IMR-90 (cell line): ENCODE measurements around the gene BOD1. TPM values are rescaled to one million over a fixed set of nuclear protein-coding genes. Genes with fewer than 3 reads are reported as not detected.

Source experiments
- ATAC-seq: fragments of 200-7000 bp; cut with Tn5 transposase; 2 replicates; pipeline ENCODE4 v1.9.1; 2020; ENCODE audit warnings: low read depth, mild to moderate bottlenecking, moderate library complexity
- BruUV-seq: library from RNA; stranded (reverse); fragments of 400-500 nt; replicated peaks from 2 replicates; lab custom pipeline; 2021; lab: Mats Ljungman, UMichigan
- CTCF ChIA-PET: fragments of 300-600 bp; formaldehyde crosslinking; extraction: SDS; loops from one replicate; lab custom pipeline; 2021; ENCODE audit warnings: antibody characterized with exemption; lab: Yijun Ruan, JAX
- POLR2A ChIA-PET: fragments of 300-600 bp; sonication (Branson Sonifier 250); formaldehyde crosslinking; loops from one replicate; lab custom pipeline; 2022; ENCODE audit warnings: antibody characterized with exemption; ENCODE audit not compliant: unreplicated experiment; lab: Charles Lee
- DNase-seq: peaks from one replicate; pipeline ENCODE4 v3.0.0; 2013
- H2AFZ ChIP-seq: replicated peaks from 2 replicates; pipeline ENCODE3; 2013; ENCODE audit warnings: low read length, mild to moderate bottlenecking; ENCODE audit not compliant: poor library complexity
- H2AK5ac ChIP-seq: 2 replicates; pipeline ENCODE4 v1.6.1; 2013; ENCODE audit warnings: low read depth, low read length, inconsistent platforms
- H2AK9ac ChIP-seq: replicated peaks from 2 replicates; pipeline ENCODE3; 2013; ENCODE audit warnings: mild to moderate bottlenecking, low read depth, low read length, moderate library complexity; ENCODE audit not compliant: poor library complexity
- H2BK120ac ChIP-seq: 2 replicates; pipeline ENCODE4 v1.6.1; 2013; ENCODE audit warnings: low read depth, low read length, inconsistent platforms
- H2BK15ac ChIP-seq: 3 replicates; pipeline ENCODE4 v1.6.1; 2013; ENCODE audit warnings: low read depth, low read length, inconsistent platforms
- H2BK20ac ChIP-seq: 2 replicates; pipeline ENCODE4 v1.6.1; 2013; ENCODE audit warnings: low read depth, mild to moderate bottlenecking, inconsistent platforms, low read length, moderate library complexity
- H2BK5ac ChIP-seq: 2 replicates; pipeline ENCODE4 v1.6.1; 2013; ENCODE audit warnings: mild to moderate bottlenecking, low read depth, low read length, inconsistent platforms; ENCODE audit not compliant: poor library complexity, severe bottlenecking
- H3K14ac ChIP-seq: replicated peaks from 2 replicates; pipeline ENCODE4 v1.6.1; 2013; ENCODE audit warnings: low read depth, low read length, inconsistent platforms
- H3K18ac ChIP-seq: 2 replicates; pipeline ENCODE4 v1.6.1; 2013; ENCODE audit warnings: low read depth, low read length, control low read depth
- H3K23ac ChIP-seq: 2 replicates; pipeline ENCODE4 v1.6.1; 2013; ENCODE audit warnings: low read depth, low read length, inconsistent platforms
- H3K27ac ChIP-seq: 2 replicates; pipeline ENCODE4 v1.5.1; 2013; ENCODE audit warnings: mild to moderate bottlenecking, control low read depth, low read length; ENCODE audit not compliant: insufficient read depth
- H3K27me3 ChIP-seq: 2 replicates; pipeline ENCODE4 v1.6.1; 2013; ENCODE audit warnings: low read length; ENCODE audit not compliant: control insufficient read depth, insufficient read depth
- H3K36me3 ChIP-seq: 2 replicates; pipeline ENCODE4 v1.6.1; 2013; ENCODE audit warnings: low read length, mixed read lengths; ENCODE audit not compliant: control insufficient read depth, insufficient read depth
- H3K4ac ChIP-seq: 2 replicates; pipeline ENCODE4 v1.6.1; 2013; ENCODE audit warnings: low read depth, low read length, inconsistent platforms
- H3K4me1 ChIP-seq: 2 replicates; pipeline ENCODE4 v1.6.1; 2013; ENCODE audit warnings: low read length, mixed read lengths; ENCODE audit not compliant: control insufficient read depth, insufficient read depth
- H3K4me2 ChIP-seq: 2 replicates; pipeline ENCODE4 v1.6.1; 2013; ENCODE audit warnings: low read depth, mild to moderate bottlenecking, control low read depth, low read length, moderate library complexity
- H3K4me3 ChIP-seq: 2 replicates; pipeline ENCODE4 v1.5.1; 2013; ENCODE audit warnings: low read depth, mild to moderate bottlenecking, control low read depth, low read length, moderate library complexity; ENCODE audit not compliant: insufficient read depth
- H3K56ac ChIP-seq: 2 replicates; pipeline ENCODE4 v1.6.1; 2013; ENCODE audit warnings: low read length, inconsistent platforms; ENCODE audit not compliant: insufficient read depth; ENCODE audit errors: extremely low read depth
- H3K79me1 ChIP-seq, 2 experiments: 2 replicates each; pipeline ENCODE4 v1.6.1; 2013; ENCODE audit warnings: low read length in 2 of 2, inconsistent platforms in 1 of 2, low read depth in 1 of 2
- H3K9ac ChIP-seq: 2 replicates; pipeline ENCODE4 v1.6.1; 2013; ENCODE audit warnings: low read depth, low read length, control low read depth
- H3K9me1 ChIP-seq: 2 replicates; pipeline ENCODE4 v1.6.1; 2013; ENCODE audit warnings: low read length, inconsistent platforms; ENCODE audit not compliant: insufficient read depth
- H3K9me3 ChIP-seq: 2 replicates; pipeline ENCODE4 v1.6.1; 2013; ENCODE audit warnings: low read length; ENCODE audit not compliant: control insufficient read depth, insufficient read depth
- H4K20me1 ChIP-seq: 2 replicates; pipeline ENCODE4 v1.6.1; 2013; ENCODE audit warnings: low read length, inconsistent platforms; ENCODE audit not compliant: insufficient read depth
- H4K5ac ChIP-seq: 2 replicates; pipeline ENCODE4 v1.6.1; 2013; ENCODE audit warnings: mild to moderate bottlenecking, low read depth, low read length, control low read depth
- H4K8ac ChIP-seq, 2 experiments: 2 replicates each; pipeline ENCODE4 v1.6.1; 2013; ENCODE audit warnings: low read depth in 2 of 2, low read length in 2 of 2, control low read depth in 1 of 2, inconsistent platforms in 1 of 2
- H4K91ac ChIP-seq: 2 replicates; pipeline ENCODE4 v1.6.1; 2013; ENCODE audit warnings: low read depth, low read length, inconsistent platforms; ENCODE audit not compliant: insufficient read depth
- CEBPB ChIP-seq: IDR thresholded peaks from 2 replicates; pipeline ENCODE4 v1.6.1; 2012; ENCODE audit warnings: low read depth, low read length, improper control_type of control experiment
- CHD1 ChIP-seq: IDR thresholded peaks from 2 replicates; pipeline ENCODE4 v1.6.1; 2012; ENCODE audit warnings: low read depth, low read length, improper control_type of control experiment
- ELK1 ChIP-seq: fragments of 150-350 bp; IDR thresholded peaks from 2 replicates; pipeline ENCODE4 v1.6.1; 2016; ENCODE audit warnings: low read depth, mild to moderate bottlenecking, low read length, moderate library complexity, borderline replicate concordance
- FOS ChIP-seq: fragments of 150-350 bp; IDR thresholded peaks from 2 replicates; pipeline ENCODE4 v1.6.1; 2016; ENCODE audit warnings: low read depth, low read length
- MAFK ChIP-seq: IDR thresholded peaks from 2 replicates; pipeline ENCODE4 v1.6.1; 2012; ENCODE audit warnings: low read depth, low read length, improper control_type of control experiment
- NFE2L2 ChIP-seq: fragments of 150-350 bp; IDR thresholded peaks from 2 replicates; pipeline ENCODE4 v1.6.1; 2016; ENCODE audit warnings: low read depth, mild to moderate bottlenecking, low read length
- POLR2A ChIP-seq: IDR thresholded peaks from 2 replicates; pipeline ENCODE4 v1.6.1; 2012; ENCODE audit warnings: mild to moderate bottlenecking, low read depth, low read length
- RAD21 ChIP-seq: IDR thresholded peaks from 2 replicates; pipeline ENCODE4 v1.6.1; 2012; ENCODE audit warnings: low read length, improper control_type of control experiment
- RCOR1 ChIP-seq: IDR thresholded peaks from 2 replicates; pipeline ENCODE4 v1.6.1; 2012; ENCODE audit warnings: mild to moderate bottlenecking, low read length, improper control_type of control experiment; ENCODE audit not compliant: insufficient replicate concordance
- RFX5 ChIP-seq: IDR thresholded peaks from 2 replicates; pipeline ENCODE4 v1.8.0; 2012; ENCODE audit warnings: low read depth, mild to moderate bottlenecking, low read length, moderate library complexity
- SMC3 ChIP-seq: fragments of 150-350 bp; IDR thresholded peaks from 2 replicates; pipeline ENCODE4 v1.6.1; 2016; ENCODE audit warnings: low read depth, mild to moderate bottlenecking, antibody characterized with exemption, low read length, moderate library complexity
- WGBS, 2 experiments: methylation state at CpG; one replicate each; pipeline versions ENCODE4 v1.1.5 to v1.1.7; 2013; ENCODE audit warnings: missing lambda C conversion rate in 2 of 2; ENCODE audit not compliant: insufficient read length in 1 of 2; ENCODE audit errors: extremely low coverage in 2 of 2; 5-methylcytosine and 5-hydroxymethylcytosine counted together
- dilution Hi-C: fragments of 300-500 bp; cut with HindIII; formaldehyde crosslinking; loops from one replicate; pipeline ENCODE4 v1.14.3; 2018; ENCODE audit warnings: low sequenced_read_pairs; ENCODE audit not compliant: unreplicated experiment
- in situ Hi-C: fragments of 300-500 bp; cut with MboI; formaldehyde crosslinking; loops from 3 replicates; pipeline ENCODE4 v1.14.3; 2019; ENCODE audit warnings: low sequenced_read_pairs, inconsistent platforms, mixed read lengths
- intact Hi-C: fragments of 100-400 bp; cut with micrococcal nuclease; formaldehyde crosslinking; loops from 2 replicates; pipeline ENCODE4 v1.10.0; 2022
- polyA plus RNA-seq, 3 experiments: library from polyadenylated mRNA; depleted of rRNA; stranded (reverse); fragments of >200 nt; gene quantifications; 2 replicates each; pipeline ENCODE4 v1.2.3, GENCODE V29; 2012; ENCODE audit warnings: low replicate concordance in 1 of 3
- total RNA-seq: library from RNA; depleted of rRNA; stranded (reverse); fragments of >200 nt; gene quantifications from 2 replicates; pipeline ENCODE4 v1.2.3, GENCODE V29; 2012

The BOD1 gene
- total and polyA plus RNA-seq, 2 of the 4 experiments (the other 2 are of a cell fraction) = 57.9 to 71.7 TPM

GRCh38 chr5:173645890-173646574, 29.6 kb upstream of the BOD1 start:
- in situ Hi-C loops = no loop called here
- no peaks in the 10 kb centered on the region for H4K20me1 ChIP-seq
- H2AFZ ChIP-seq = no peak overlapping the region
- ATAC-seq = no peak
- no peak overlapping the region for H2AK9ac ChIP-seq
- POLR2A ChIA-PET = no interaction called here
- BruUV-seq = no TSS peak
- H2AK5ac ChIP-seq = no peak overlapping the region
- TF ChIP-seq RAD21 = no peak
- no peak for TF ChIP-seq ELK1
- no peak for TF ChIP-seq CEBPB
- TF ChIP-seq NFE2L2 = no peak
- TF ChIP-seq CHD1 = no peak
- no peak for TF ChIP-seq FOS
- TF ChIP-seq RCOR1 = no peak
- TF ChIP-seq RFX5 = no peak
- no peak for TF ChIP-seq SMC3
- no peak for TF ChIP-seq POLR2A
- TF ChIP-seq MAFK = no peak
- no peaks in the 10 kb centered on the region for H3K9me3 ChIP-seq
- H3K79me1 ChIP-seq = no peaks in the 10 kb centered on the region
- no peak overlapping the region for H4K5ac ChIP-seq
- H3K4ac ChIP-seq = peak overlapping the region; percentile 10; the same call in 1 of the 2 replicates
- H2BK20ac ChIP-seq = no peak overlapping the region
- no peak overlapping the region for H3K4me3 ChIP-seq
- peaks cover 13% of the 10 kb centered on the region for H3K27me3 ChIP-seq
- H2BK5ac ChIP-seq = no peak overlapping the region
- H3K23ac ChIP-seq = no peak overlapping the region
- H4K8ac ChIP-seq = no peak overlapping the region
- H2BK15ac ChIP-seq = 0 out of 3 replicates have a peak overlapping the region, but pooled peaks have one; percentile 58
- no peak overlapping the region; the same call in 1 of the 2 replicates for H2BK120ac ChIP-seq
- no peak overlapping the region for H3K14ac ChIP-seq
- no peak overlapping the region for H3K18ac ChIP-seq
- H3K4me2 ChIP-seq = no peak overlapping the region
- no peak overlapping the region for H3K56ac ChIP-seq
- dilution Hi-C loops = no loop called here
- intact Hi-C loops = no loop called here
- H3K27ac ChIP-seq = no peak overlapping the region
- H4K91ac ChIP-seq = peak overlapping the region; percentile 1; the same call in 1 of the 2 replicates
- CTCF ChIA-PET = interaction anchor here (1.2 to 1.3 kb wide), 2 partner anchors 14 to 24 kb away, joined by 3 to 4 read pairs; no protein-coding TSS in a partner anchor
- no peaks in the 10 kb centered on the region for H3K36me3 ChIP-seq
- no peak for DNase-seq
- no peak overlapping the region for H3K9ac ChIP-seq
- 92% methylated on average over 2 of the region's 10 CpGs; no CpG with 5 or more reads in 1 of the 2 experiments for WGBS, 2 experiments
- H3K9me1 ChIP-seq = no peaks in the 10 kb centered on the region
- peaks cover 7% of the 10 kb centered on the region; the same call in 1 of the 2 replicates for H3K4me1 ChIP-seq
